ENCODE data around the gene PSMG4. TPM values are rescaled to one million over a fixed set of nuclear protein-coding genes. Genes with fewer than 3 reads are reported as not detected.

Gene PSMG4
- total RNA-seq, 1 donor from 2014 or later = 27.8 TPM

DNA sequence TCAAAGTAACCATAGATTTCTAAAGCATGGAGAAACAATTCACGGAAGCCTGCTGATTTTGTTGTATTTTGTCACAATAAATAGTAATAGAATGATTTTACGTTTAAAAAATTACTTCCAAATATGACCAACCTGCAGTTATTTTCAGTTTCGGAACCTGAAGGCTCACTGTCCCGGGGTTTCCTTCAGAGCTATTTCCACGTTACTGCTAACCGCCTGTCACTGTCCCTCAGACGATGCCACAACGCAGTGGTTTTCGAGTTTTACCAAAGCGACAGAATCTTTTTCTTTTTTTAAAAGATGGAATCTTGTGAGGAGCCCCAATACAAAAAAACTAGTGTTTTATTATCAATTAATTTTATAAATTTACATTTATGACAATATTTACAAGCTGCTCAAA is 40.5 kb downstream of the PSMG4 start:
- H3K9me3 Mint-ChIP-seq = peaks cover 19% of the 10 kb centered on the region
- no peak overlapping the region for H3K27ac Mint-ChIP-seq
- DNase-seq (ENCODE audit: low spot score in 2 of 2, unreplicated experiment in 2 of 2) = no peak
- no peaks in the 10 kb centered on the region for H3K4me1 Mint-ChIP-seq
- no peak overlapping the region for H3K4me3 Mint-ChIP-seq
- H3K36me3 Mint-ChIP-seq = peaks cover 24% of the 10 kb centered on the region
- no peaks in the 10 kb centered on the region for H3K27me3 Mint-ChIP-seq (ENCODE audit: low read depth)
- TF ChIP-seq CTCF (IDR thresholded peaks at IDR 0.05; ENCODE audit: unreplicated experiment) = no peak

DNA sequence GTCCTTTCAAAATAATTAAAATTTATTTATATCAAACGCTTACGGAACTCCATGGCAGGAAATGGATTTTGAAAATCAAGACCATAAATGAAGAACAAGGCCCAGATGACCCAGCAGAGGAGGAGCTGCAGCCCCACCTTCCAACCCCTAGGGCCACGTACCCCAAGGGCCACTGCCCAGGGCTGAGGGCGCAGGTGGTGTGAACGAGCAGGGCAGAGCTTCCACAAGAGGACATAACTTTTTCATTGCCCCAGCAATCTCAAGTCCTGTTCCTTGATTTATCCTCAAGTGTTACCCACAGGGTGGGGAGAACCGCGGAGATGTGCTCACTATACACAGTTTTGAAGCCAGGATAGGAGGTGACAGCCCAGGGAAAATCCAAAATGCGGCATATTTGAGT is 42.8 kb downstream of the PSMG4 start:
- Mint-ChIP-seq H3K27ac (no peak overlapping the region), H3K9me3 (peaks cover 26% of the 10 kb centered on the region), H3K4me1 (no peaks in the 10 kb centered on the region), H3K36me3 (peaks cover 41% of the 10 kb centered on the region), H3K4me3 (no peak overlapping the region), H3K27me3 (ENCODE audit: low read depth) (no peaks in the 10 kb centered on the region)
- no peak for DNase-seq (ENCODE audit: low spot score in 2 of 2, unreplicated experiment in 2 of 2)
- no peak for TF ChIP-seq CTCF (IDR thresholded peaks at IDR 0.05; ENCODE audit: unreplicated experiment)

- H3K4me1 Mint-ChIP-seq = no peaks in the 10 kb centered on the region
- H3K36me3 Mint-ChIP-seq = peaks cover 37% of the 10 kb centered on the region
Measured at GRCh38 chr6:3303795-3304411, 45.2 kb downstream of the PSMG4 start.

GRCh38 chr6:3304500-3305215 is 45.9 kb downstream of the PSMG4 start:
- H3K4me3 Mint-ChIP-seq = no peak overlapping the region
- H3K9me3 Mint-ChIP-seq = peaks cover 26% of the 10 kb centered on the region
- no peaks in the 10 kb centered on the region for H3K4me1 Mint-ChIP-seq
- peaks cover 37% of the 10 kb centered on the region for H3K36me3 Mint-ChIP-seq
- DNase-seq (ENCODE audit: low spot score in 2 of 2, unreplicated experiment in 2 of 2) = no peak
- no peaks in the 10 kb centered on the region for H3K27me3 Mint-ChIP-seq (ENCODE audit: low read depth)
- H3K27ac Mint-ChIP-seq = no peak overlapping the region
- no peak for TF ChIP-seq CTCF (IDR thresholded peaks at IDR 0.05; ENCODE audit: unreplicated experiment)

More at GRCh38 chr6:3303795-3304411, 45.2 kb downstream of the PSMG4 start:
- TF ChIP-seq CTCF (IDR thresholded peaks at IDR 0.05; ENCODE audit: unreplicated experiment) = no peak
- H3K4me3 Mint-ChIP-seq = no peak overlapping the region
- H3K9me3 Mint-ChIP-seq = peaks cover 26% of the 10 kb centered on the region
- no peaks in the 10 kb centered on the region for H3K27me3 Mint-ChIP-seq (ENCODE audit: low read depth)
- no peak overlapping the region for H3K27ac Mint-ChIP-seq
- no peak for DNase-seq (ENCODE audit: low spot score in 2 of 2, unreplicated experiment in 2 of 2)

- DNase-seq (ENCODE audit: low spot score in 2 of 2, unreplicated experiment in 2 of 2) = no peak
- H3K9me3 Mint-ChIP-seq = peaks cover 26% of the 10 kb centered on the region
- peaks cover 37% of the 10 kb centered on the region for H3K36me3 Mint-ChIP-seq
- no peaks in the 10 kb centered on the region for H3K4me1 Mint-ChIP-seq
- H3K4me3 Mint-ChIP-seq = no peak overlapping the region
- H3K27me3 Mint-ChIP-seq (ENCODE audit: low read depth) = no peaks in the 10 kb centered on the region
- no peak overlapping the region for H3K27ac Mint-ChIP-seq
- no peak for TF ChIP-seq CTCF (IDR thresholded peaks at IDR 0.05; ENCODE audit: unreplicated experiment)
Measured at GRCh38 chr6:3305216-3305565, 46.4 kb downstream of the PSMG4 start.

All from mesothelial cell of epicardium (in vitro differentiated cells).